IMR-90 (cell line): ENCODE measurements around the gene FFAR1. TPM values are rescaled to one million over a fixed set of nuclear protein-coding genes. Genes with fewer than 3 reads are reported as not detected.

Experiments used
- ATAC-seq: fragments of 200-7000 bp; cut with Tn5 transposase; 2 replicates; pipeline ENCODE4 v1.9.1; 2020; ENCODE audit warnings: low read depth, mild to moderate bottlenecking, moderate library complexity
- BruUV-seq: library from RNA; stranded (reverse); fragments of 400-500 nt; replicated peaks from 2 replicates; lab custom pipeline; 2021; lab: Mats Ljungman, UMichigan
- CTCF ChIA-PET: fragments of 300-600 bp; formaldehyde crosslinking; extraction: SDS; loops from one replicate; lab custom pipeline; 2021; ENCODE audit warnings: antibody characterized with exemption; lab: Yijun Ruan, JAX
- POLR2A ChIA-PET: fragments of 300-600 bp; sonication (Branson Sonifier 250); formaldehyde crosslinking; loops from one replicate; lab custom pipeline; 2022; ENCODE audit warnings: antibody characterized with exemption; ENCODE audit not compliant: unreplicated experiment; lab: Charles Lee
- DNase-seq: peaks from one replicate; pipeline ENCODE4 v3.0.0; 2013
- H2AFZ ChIP-seq: replicated peaks from 2 replicates; pipeline ENCODE3; 2013; ENCODE audit warnings: low read length, mild to moderate bottlenecking; ENCODE audit not compliant: poor library complexity
- H2AK5ac ChIP-seq: 2 replicates; pipeline ENCODE4 v1.6.1; 2013; ENCODE audit warnings: low read depth, low read length, inconsistent platforms
- H2AK9ac ChIP-seq: replicated peaks from 2 replicates; pipeline ENCODE3; 2013; ENCODE audit warnings: mild to moderate bottlenecking, low read depth, low read length, moderate library complexity; ENCODE audit not compliant: poor library complexity
- H2BK120ac ChIP-seq: 2 replicates; pipeline ENCODE4 v1.6.1; 2013; ENCODE audit warnings: low read depth, low read length, inconsistent platforms
- H2BK15ac ChIP-seq: 3 replicates; pipeline ENCODE4 v1.6.1; 2013; ENCODE audit warnings: low read depth, low read length, inconsistent platforms
- H2BK20ac ChIP-seq: 2 replicates; pipeline ENCODE4 v1.6.1; 2013; ENCODE audit warnings: low read depth, mild to moderate bottlenecking, inconsistent platforms, low read length, moderate library complexity
- H2BK5ac ChIP-seq: 2 replicates; pipeline ENCODE4 v1.6.1; 2013; ENCODE audit warnings: mild to moderate bottlenecking, low read depth, low read length, inconsistent platforms; ENCODE audit not compliant: poor library complexity, severe bottlenecking
- H3K14ac ChIP-seq: replicated peaks from 2 replicates; pipeline ENCODE4 v1.6.1; 2013; ENCODE audit warnings: low read depth, low read length, inconsistent platforms
- H3K18ac ChIP-seq: 2 replicates; pipeline ENCODE4 v1.6.1; 2013; ENCODE audit warnings: low read depth, low read length, control low read depth
- H3K23ac ChIP-seq: 2 replicates; pipeline ENCODE4 v1.6.1; 2013; ENCODE audit warnings: low read depth, low read length, inconsistent platforms
- H3K27ac ChIP-seq: 2 replicates; pipeline ENCODE4 v1.5.1; 2013; ENCODE audit warnings: mild to moderate bottlenecking, control low read depth, low read length; ENCODE audit not compliant: insufficient read depth
- H3K27me3 ChIP-seq: 2 replicates; pipeline ENCODE4 v1.6.1; 2013; ENCODE audit warnings: low read length; ENCODE audit not compliant: control insufficient read depth, insufficient read depth
- H3K36me3 ChIP-seq: 2 replicates; pipeline ENCODE4 v1.6.1; 2013; ENCODE audit warnings: low read length, mixed read lengths; ENCODE audit not compliant: control insufficient read depth, insufficient read depth
- H3K4ac ChIP-seq: 2 replicates; pipeline ENCODE4 v1.6.1; 2013; ENCODE audit warnings: low read depth, low read length, inconsistent platforms
- H3K4me1 ChIP-seq: 2 replicates; pipeline ENCODE4 v1.6.1; 2013; ENCODE audit warnings: low read length, mixed read lengths; ENCODE audit not compliant: control insufficient read depth, insufficient read depth
- H3K4me2 ChIP-seq: 2 replicates; pipeline ENCODE4 v1.6.1; 2013; ENCODE audit warnings: low read depth, mild to moderate bottlenecking, control low read depth, low read length, moderate library complexity
- H3K4me3 ChIP-seq: 2 replicates; pipeline ENCODE4 v1.5.1; 2013; ENCODE audit warnings: low read depth, mild to moderate bottlenecking, control low read depth, low read length, moderate library complexity; ENCODE audit not compliant: insufficient read depth
- H3K56ac ChIP-seq: 2 replicates; pipeline ENCODE4 v1.6.1; 2013; ENCODE audit warnings: low read length, inconsistent platforms; ENCODE audit not compliant: insufficient read depth; ENCODE audit errors: extremely low read depth
- H3K79me1 ChIP-seq, 2 experiments: 2 replicates each; pipeline ENCODE4 v1.6.1; 2013; ENCODE audit warnings: low read length in 2 of 2, inconsistent platforms in 1 of 2, low read depth in 1 of 2
- H3K9ac ChIP-seq: 2 replicates; pipeline ENCODE4 v1.6.1; 2013; ENCODE audit warnings: low read depth, low read length, control low read depth
- H3K9me1 ChIP-seq: 2 replicates; pipeline ENCODE4 v1.6.1; 2013; ENCODE audit warnings: low read length, inconsistent platforms; ENCODE audit not compliant: insufficient read depth
- H3K9me3 ChIP-seq: 2 replicates; pipeline ENCODE4 v1.6.1; 2013; ENCODE audit warnings: low read length; ENCODE audit not compliant: control insufficient read depth, insufficient read depth
- H4K20me1 ChIP-seq: 2 replicates; pipeline ENCODE4 v1.6.1; 2013; ENCODE audit warnings: low read length, inconsistent platforms; ENCODE audit not compliant: insufficient read depth
- H4K5ac ChIP-seq: 2 replicates; pipeline ENCODE4 v1.6.1; 2013; ENCODE audit warnings: mild to moderate bottlenecking, low read depth, low read length, control low read depth
- H4K8ac ChIP-seq, 2 experiments: 2 replicates each; pipeline ENCODE4 v1.6.1; 2013; ENCODE audit warnings: low read depth in 2 of 2, low read length in 2 of 2, control low read depth in 1 of 2, inconsistent platforms in 1 of 2
- H4K91ac ChIP-seq: 2 replicates; pipeline ENCODE4 v1.6.1; 2013; ENCODE audit warnings: low read depth, low read length, inconsistent platforms; ENCODE audit not compliant: insufficient read depth
- BHLHE40 ChIP-seq: fragments of 150-350 bp; IDR thresholded peaks from 2 replicates; pipeline ENCODE4 v1.6.1; 2016; ENCODE audit warnings: mild to moderate bottlenecking, low read depth, low read length
- CEBPB ChIP-seq: IDR thresholded peaks from 2 replicates; pipeline ENCODE4 v1.6.1; 2012; ENCODE audit warnings: low read depth, low read length, improper control_type of control experiment
- CHD1 ChIP-seq: IDR thresholded peaks from 2 replicates; pipeline ENCODE4 v1.6.1; 2012; ENCODE audit warnings: low read depth, low read length, improper control_type of control experiment
- CTCF ChIP-seq: conservative IDR thresholded peaks from 2 replicates; pipeline ENCODE4 v1.5.1; 2012; ENCODE audit warnings: mild to moderate bottlenecking, low read depth, low read length, improper control_type of control experiment
- ELK1 ChIP-seq: fragments of 150-350 bp; IDR thresholded peaks from 2 replicates; pipeline ENCODE4 v1.6.1; 2016; ENCODE audit warnings: low read depth, mild to moderate bottlenecking, low read length, moderate library complexity, borderline replicate concordance
- FOS ChIP-seq: fragments of 150-350 bp; IDR thresholded peaks from 2 replicates; pipeline ENCODE4 v1.6.1; 2016; ENCODE audit warnings: low read depth, low read length
- MAFK ChIP-seq: IDR thresholded peaks from 2 replicates; pipeline ENCODE4 v1.6.1; 2012; ENCODE audit warnings: low read depth, low read length, improper control_type of control experiment
- MAZ ChIP-seq: IDR thresholded peaks from 2 replicates; pipeline ENCODE4 v1.6.1; 2012; ENCODE audit warnings: low read depth, mild to moderate bottlenecking, low read length, improper control_type of control experiment, moderate library complexity, borderline replicate concordance
- MXI1 ChIP-seq: IDR thresholded peaks from 2 replicates; pipeline ENCODE4 v1.6.1; 2012; ENCODE audit warnings: low read depth, mild to moderate bottlenecking, low read length, moderate library complexity, borderline replicate concordance
- NFE2L2 ChIP-seq: fragments of 150-350 bp; IDR thresholded peaks from 2 replicates; pipeline ENCODE4 v1.6.1; 2016; ENCODE audit warnings: low read depth, mild to moderate bottlenecking, low read length
- POLR2A ChIP-seq: IDR thresholded peaks from 2 replicates; pipeline ENCODE4 v1.6.1; 2012; ENCODE audit warnings: mild to moderate bottlenecking, low read depth, low read length
- RAD21 ChIP-seq: IDR thresholded peaks from 2 replicates; pipeline ENCODE4 v1.6.1; 2012; ENCODE audit warnings: low read length, improper control_type of control experiment
- RCOR1 ChIP-seq: IDR thresholded peaks from 2 replicates; pipeline ENCODE4 v1.6.1; 2012; ENCODE audit warnings: mild to moderate bottlenecking, low read length, improper control_type of control experiment; ENCODE audit not compliant: insufficient replicate concordance
- RFX5 ChIP-seq: IDR thresholded peaks from 2 replicates; pipeline ENCODE4 v1.8.0; 2012; ENCODE audit warnings: low read depth, mild to moderate bottlenecking, low read length, moderate library complexity
- SMC3 ChIP-seq: fragments of 150-350 bp; IDR thresholded peaks from 2 replicates; pipeline ENCODE4 v1.6.1; 2016; ENCODE audit warnings: low read depth, mild to moderate bottlenecking, antibody characterized with exemption, low read length, moderate library complexity
- USF2 ChIP-seq: fragments of 150-350 bp; IDR thresholded peaks from 2 replicates; pipeline ENCODE4 v1.6.1; 2017; ENCODE audit warnings: mild to moderate bottlenecking, antibody characterized with exemption, low read length, low read depth
- WGBS, 2 experiments: methylation state at CpG; one replicate each; pipeline versions ENCODE4 v1.1.5 to v1.1.7; 2013; ENCODE audit warnings: missing lambda C conversion rate in 2 of 2; ENCODE audit not compliant: insufficient read length in 1 of 2; ENCODE audit errors: extremely low coverage in 2 of 2; 5-methylcytosine and 5-hydroxymethylcytosine counted together
- dilution Hi-C: fragments of 300-500 bp; cut with HindIII; formaldehyde crosslinking; loops from one replicate; pipeline ENCODE4 v1.14.3; 2018; ENCODE audit warnings: low sequenced_read_pairs; ENCODE audit not compliant: unreplicated experiment
- in situ Hi-C: fragments of 300-500 bp; cut with MboI; formaldehyde crosslinking; loops from 3 replicates; pipeline ENCODE4 v1.14.3; 2019; ENCODE audit warnings: low sequenced_read_pairs, inconsistent platforms, mixed read lengths
- intact Hi-C: fragments of 100-400 bp; cut with micrococcal nuclease; formaldehyde crosslinking; loops from 2 replicates; pipeline ENCODE4 v1.10.0; 2022
- polyA plus RNA-seq, 3 experiments: library from polyadenylated mRNA; depleted of rRNA; stranded (reverse); fragments of >200 nt; gene quantifications; 2 replicates each; pipeline ENCODE4 v1.2.3, GENCODE V29; 2012; ENCODE audit warnings: low replicate concordance in 1 of 3
- total RNA-seq: library from RNA; depleted of rRNA; stranded (reverse); fragments of >200 nt; gene quantifications from 2 replicates; pipeline ENCODE4 v1.2.3, GENCODE V29; 2012

FFAR1 gene
- total and polyA plus RNA-seq, 2 of the 4 experiments (the other 2 are of a cell fraction), result not detected

- Histone ChIP-seq H3K56ac (no peak overlapping the region), H3K27me3 (no peaks in the 10 kb centered on the region; the same call in 1 of the 2 replicates), H3K79me1 (no peaks in the 10 kb centered on the region), H2AFZ (no peak overlapping the region), H3K9ac (no peak overlapping the region), H3K4ac (no peak overlapping the region), H4K8ac (no peak overlapping the region), H4K91ac (no peak overlapping the region), H3K4me2 (no peak overlapping the region), H3K9me1 (no peaks in the 10 kb centered on the region), H2AK5ac (no peak overlapping the region), H2BK5ac (no peak overlapping the region), H3K4me1 (no peaks in the 10 kb centered on the region), H3K4me3 (no peak overlapping the region), H3K18ac (no peak overlapping the region), H4K5ac (no peak overlapping the region), H2BK15ac (no peak overlapping the region), H3K14ac (no peak overlapping the region), H2AK9ac (no peak overlapping the region), H2BK120ac (no peak overlapping the region), H3K9me3 (no peaks in the 10 kb centered on the region), H3K36me3 (no peaks in the 10 kb centered on the region), H3K23ac (no peak overlapping the region), H4K20me1 (no peaks in the 10 kb centered on the region), H3K27ac (no peak overlapping the region), H2BK20ac (no peak overlapping the region)
- DNase-seq (no peak), ATAC-seq (no peak)
- in situ Hi-C loops (loop anchor here (25.0 kb wide), 1 partner anchor 246 kb away; the partner anchor contains the start of gene PMIS2), intact Hi-C loops (no loop called here), dilution Hi-C loops (no loop called here)
- no peak for TF ChIP-seq NFE2L2
- TF ChIP-seq RAD21, result no peak
- TF ChIP-seq CHD1, result no peak
- TF ChIP-seq USF2, result no peak
- no peak for TF ChIP-seq ELK1
- no peak for TF ChIP-seq MAFK
- no peak for TF ChIP-seq CTCF
- TF ChIP-seq FOS, result no peak
- TF ChIP-seq CEBPB, result no peak
- no peak for TF ChIP-seq SMC3
- TF ChIP-seq BHLHE40, result no peak
- TF ChIP-seq MXI1, result no peak
- TF ChIP-seq RFX5, result no peak
- no peak for TF ChIP-seq RCOR1
- TF ChIP-seq MAZ, result no peak
- TF ChIP-seq POLR2A, result no peak
- no CpG with 5 or more reads among the region's 14 CpGs for WGBS, 2 experiments
- POLR2A ChIA-PET, result no interaction called here
- no TSS peak for BruUV-seq
- CTCF ChIA-PET, result no interaction called here
Observed at GRCh38 chr19:35341565-35342225, 6.0 kb upstream of the FFAR1 start.
